Spleen (tissue), 7 donors: ENCODE measurements around the gene SNX8.
"Not testable (repeated sequence)": the region's sequence is repeated elsewhere in the genome, so short reads cannot be mapped to it uniquely, and the experiment has no call there.

Experiments used
- CTCF ChIP-seq, 11 experiments: fragments of 200-600 bp in 7 of 11; fragments of 450-650 bp in 4 of 11; sonication (generic) in 4 of 11; IDR thresholded peaks in 8 of 11; conservative IDR thresholded peaks in 3 of 11; 1 replicate in 7 of 11; 2 replicates in 4 of 11; pipeline versions ENCODE4 v1.4.0 to v1.8.0; 2016 to 2021; ENCODE audit warnings: antibody characterized with exemption in 11 of 11, inconsistent platforms in 4 of 11, mild to moderate bottlenecking in 1 of 11
- POLR2AphosphoS5 ChIP-seq, 3 donors: sonication (generic); formaldehyde crosslinking; IDR thresholded peaks; one replicate each; pipeline ENCODE4 v1.5.1; 2017; ENCODE audit warnings: antibody characterized with exemption in 3 of 3
- donor health status: DM: no; HTN: no; CAD: no; lungs with moderate emphysema.
- donor health status: DM: no; HTN: no; CAD: no.
- donor health status: DM: no; HTN: no; CAD: no.

- not testable (repeated sequence) for TF ChIP-seq POLR2AphosphoS5 (IDR thresholded peaks at IDR 0.05); CTCF (IDR thresholded peaks at IDR 0.05 in 8 of 11, conservative IDR thresholded peaks at IDR 0.05 in 3 of 11)
These were observed 10.7 kb downstream of the SNX8 start for GRCh38 chr7:2303520-2303919.
